Ectodermal cell (in vitro differentiated cells): ENCODE data around the gene SAMD14.

Experiments
- H3K27ac ChIP-seq: 2 replicates; pipeline ENCODE4 v1.7.0; 2013; ENCODE audit warnings: mild to moderate bottlenecking, low read depth, low read length; ENCODE audit not compliant: insufficient read depth, poor library complexity, severe bottlenecking
- H3K27me3 ChIP-seq: 2 replicates; pipeline ENCODE4 v1.7.0; 2013; ENCODE audit warnings: mild to moderate bottlenecking, low read length; ENCODE audit not compliant: insufficient read depth, control insufficient read depth, poor library complexity, severe bottlenecking
- H3K36me3 ChIP-seq: one replicate; pipeline ENCODE4 v1.7.0; 2013; ENCODE audit warnings: low read length; ENCODE audit not compliant: control insufficient read depth, insufficient read depth
- H3K4me1 ChIP-seq: one replicate; pipeline ENCODE4 v1.7.0; 2013; ENCODE audit warnings: low read length; ENCODE audit not compliant: control insufficient read depth, insufficient read depth
- H3K4me3 ChIP-seq: 2 replicates; pipeline ENCODE4 v1.7.0; 2013; ENCODE audit warnings: low read depth, low read length, control low read depth; ENCODE audit not compliant: insufficient read depth
- H3K9me3 ChIP-seq: 2 replicates; pipeline ENCODE4 v1.7.0; 2013; ENCODE audit warnings: mild to moderate bottlenecking, low read length, moderate library complexity; ENCODE audit not compliant: control insufficient read depth
- WGBS, 2 experiments: methylation state at CpG; one replicate each; pipeline ENCODE4 v1.1.7; 2013; ENCODE audit warnings: missing lambda C conversion rate in 2 of 2; 5-methylcytosine and 5-hydroxymethylcytosine counted together

The SAMD14 gene

GRCh38 chr17:50103252-50103651 is 26.7 kb downstream of the SAMD14 start:
- Histone ChIP-seq H3K36me3 (peaks cover 9% of the 10 kb centered on the region), H3K4me3 (no peak overlapping the region), H3K4me1 (peaks cover 23% of the 10 kb centered on the region), H3K27ac (no peak overlapping the region), H3K9me3 (no peaks in the 10 kb centered on the region), H3K27me3 (no peaks in the 10 kb centered on the region)
- 75 to 82% methylated on average over 2 of the region's 2 CpGs for WGBS, 2 experiments

GRCh38 chr17:50102164-50102991 is 27.6 kb downstream of the SAMD14 start:
- Histone ChIP-seq H3K27me3 (no peaks in the 10 kb centered on the region), H3K4me1 (peaks cover 23% of the 10 kb centered on the region), H3K27ac (peak overlapping the region; percentile 60), H3K36me3 (peaks cover 9% of the 10 kb centered on the region), H3K4me3 (no peak overlapping the region), H3K9me3 (no peaks in the 10 kb centered on the region)
- WGBS, 2 experiments: 77 to 79% methylated on average over 15 of the region's 15 CpGs

- Histone ChIP-seq H3K27ac (peak overlapping the region; percentile 60), H3K27me3 (no peaks in the 10 kb centered on the region), H3K36me3 (peaks cover 9% of the 10 kb centered on the region), H3K4me3 (no peak overlapping the region), H3K9me3 (no peaks in the 10 kb centered on the region), H3K4me1 (peaks cover 23% of the 10 kb centered on the region)
- WGBS, 2 experiments: 35 to 41% methylated on average over 17 of the region's 17 CpGs
Observed at GRCh38 chr17:50101346-50102163, 28.4 kb downstream of the SAMD14 start.

GRCh38 chr17:50100921-50101345 is 29.0 kb downstream of the SAMD14 start:
- peaks cover 28% of the 10 kb centered on the region for H3K4me1 ChIP-seq
- no peak overlapping the region for H3K27ac ChIP-seq
- peaks cover 9% of the 10 kb centered on the region for H3K36me3 ChIP-seq
- H3K27me3 ChIP-seq: no peaks in the 10 kb centered on the region
- H3K4me3 ChIP-seq: no peak overlapping the region
- WGBS, 2 experiments: 34 to 40% methylated on average over 15 of the region's 15 CpGs
- H3K9me3 ChIP-seq: no peaks in the 10 kb centered on the region

- Histone ChIP-seq H3K27ac (no peak overlapping the region), H3K4me3 (no peak overlapping the region), H3K4me1 (peaks cover 29% of the 10 kb centered on the region), H3K27me3 (no peaks in the 10 kb centered on the region), H3K36me3 (peaks cover 9% of the 10 kb centered on the region), H3K9me3 (no peaks in the 10 kb centered on the region)
- 91 to 97% methylated on average over 4 to 5 of the region's 5 CpGs for WGBS, 2 experiments
Observed at GRCh38 chr17:50100480-50100883, 29.5 kb downstream of the SAMD14 start.

- Histone ChIP-seq H3K4me1 (peaks cover 33% of the 10 kb centered on the region), H3K36me3 (peaks cover 9% of the 10 kb centered on the region), H3K4me3 (no peak overlapping the region), H3K27me3 (no peaks in the 10 kb centered on the region), H3K9me3 (no peaks in the 10 kb centered on the region), H3K27ac (no peak overlapping the region)
- WGBS, 2 experiments: 78 to 87% methylated on average over 5 of the region's 5 CpGs
Observed at GRCh38 chr17:50099003-50099402, 31.0 kb downstream of the SAMD14 start.

- no peaks in the 10 kb centered on the region for H3K27me3 ChIP-seq
- no peaks in the 10 kb centered on the region for H3K9me3 ChIP-seq
- no peak overlapping the region for H3K27ac ChIP-seq
- peaks cover 9% of the 10 kb centered on the region for H3K36me3 ChIP-seq
- H3K4me1 ChIP-seq: peaks cover 33% of the 10 kb centered on the region
- H3K4me3 ChIP-seq: no peak overlapping the region
- 91 to 94% methylated on average over 3 to 4 of the region's 4 CpGs for WGBS, 2 experiments
Observed at GRCh38 chr17:50098583-50098982, 31.4 kb downstream of the SAMD14 start.

- H3K27me3 ChIP-seq: no peaks in the 10 kb centered on the region
- H3K4me3 ChIP-seq: no peak overlapping the region
- no peaks in the 10 kb centered on the region for H3K9me3 ChIP-seq
- H3K27ac ChIP-seq: no peak overlapping the region
- 92 to 96% methylated on average over 4 of the region's 4 CpGs for WGBS, 2 experiments
- peaks cover 9% of the 10 kb centered on the region for H3K36me3 ChIP-seq
- H3K4me1 ChIP-seq: peaks cover 33% of the 10 kb centered on the region
Observed at GRCh38 chr17:50097926-50098325, 32.0 kb downstream of the SAMD14 start.

- Histone ChIP-seq H3K4me1 (peaks cover 29% of the 10 kb centered on the region), H3K27me3 (no peaks in the 10 kb centered on the region), H3K4me3 (no peak overlapping the region), H3K36me3 (peaks cover 9% of the 10 kb centered on the region), H3K27ac (no peak overlapping the region), H3K9me3 (no peaks in the 10 kb centered on the region)
- 71 to 75% methylated on average over 7 of the region's 7 CpGs for WGBS, 2 experiments
Observed at GRCh38 chr17:50097455-50097854, 32.5 kb downstream of the SAMD14 start.

- no peak overlapping the region for H3K4me3 ChIP-seq
- no peaks in the 10 kb centered on the region for H3K27me3 ChIP-seq
- H3K36me3 ChIP-seq: peaks cover 9% of the 10 kb centered on the region
- H3K27ac ChIP-seq: no peak overlapping the region
- H3K4me1 ChIP-seq: peaks cover 25% of the 10 kb centered on the region
- no peaks in the 10 kb centered on the region for H3K9me3 ChIP-seq
- 85 to 92% methylated on average over 3 of the region's 3 CpGs for WGBS, 2 experiments
Observed at GRCh38 chr17:50096758-50097157, 33.2 kb downstream of the SAMD14 start.
